ENCODE measurements around the gene AKAP5. TPM values are rescaled to one million over a fixed set of nuclear protein-coding genes. Genes with fewer than 3 reads are reported as not detected.
A peak's percentile ranks its signal among the peaks of the same experiment; 100 is the strongest.

AKAP5 gene
- total and polyA plus RNA-seq, 4 donors: 0.15 to 1.8 (median 1.2) TPM

- Histone ChIP-seq H3K9me3 (ENCODE audit: control insufficient read depth in 4 of 4, insufficient read depth in 3 of 4, low read length in 3 of 4) (no peaks in the 10 kb centered on the region), H3K4me3 (no peak overlapping the region), H3K4me1 (ENCODE audit: control insufficient read depth in 5 of 5, insufficient read depth in 5 of 5, low read length in 5 of 5) (peaks cover 0 to 4% (median 0%) of the 10 kb centered on the region in 5 donors), H3K9ac (ENCODE audit: insufficient read depth in 1 of 2, low read length in 2 of 2) (no peak overlapping the region), H3K27ac (ENCODE audit: low read depth in 1 of 2, low read length in 1 of 2) (no peak overlapping the region), H3K36me3 (ENCODE audit: control insufficient read depth in 4 of 4, insufficient read depth in 4 of 4, low read length in 4 of 4) (peaks cover 12 to 26% (median 21%) of the 10 kb centered on the region in 4 donors), H3K27me3 (ENCODE audit: control insufficient read depth in 3 of 3, insufficient read depth in 3 of 3, low read length in 2 of 3) (no peaks in the 10 kb centered on the region)
- TF ChIP-seq CTCF (IDR thresholded peaks at IDR 0.05; ENCODE audit: control extremely low read depth, extremely low read depth): no peak
- 58 to 82% methylated on average over 3 of the region's 3 CpGs for WGBS, 2 donors
- ATAC-seq (ENCODE audit: insufficient read depth, low FRiP score): peak; percentile 35
- peak in 2 of 3 donors; percentile 20 to 40 for DNase-seq
Observed at GRCh38 chr14:64438181-64438841, 27.0 kb upstream of the AKAP5 start.

- peaks cover 18 to 24% (median 20%) of the 10 kb centered on the region in 4 donors for H3K36me3 ChIP-seq (ENCODE audit: control insufficient read depth in 4 of 4, insufficient read depth in 4 of 4, low read length in 4 of 4)
- H3K27me3 ChIP-seq (ENCODE audit: control insufficient read depth in 3 of 3, insufficient read depth in 3 of 3, low read length in 2 of 3): no peaks in the 10 kb centered on the region
- H3K4me3 ChIP-seq: no peak overlapping the region
- H3K9me3 ChIP-seq (ENCODE audit: control insufficient read depth in 4 of 4, insufficient read depth in 3 of 4, low read length in 3 of 4): no peaks in the 10 kb centered on the region
- WGBS, 2 donors: 96% methylated on average over 6 of the region's 6 CpGs
- H3K9ac ChIP-seq (ENCODE audit: insufficient read depth in 1 of 2, low read length in 2 of 2): no peak overlapping the region
- no peak for DNase-seq
- H3K27ac ChIP-seq (ENCODE audit: low read depth in 1 of 2, low read length in 1 of 2): peak overlapping the region in 1 of 2 donors; percentile 53
- no peak for TF ChIP-seq CTCF (IDR thresholded peaks at IDR 0.05; ENCODE audit: control extremely low read depth, extremely low read depth)
- no peak for ATAC-seq (ENCODE audit: insufficient read depth, low FRiP score)
- peaks cover 0 to 4% (median 0%) of the 10 kb centered on the region in 5 donors for H3K4me1 ChIP-seq (ENCODE audit: control insufficient read depth in 5 of 5, insufficient read depth in 5 of 5, low read length in 5 of 5)
Observed at GRCh38 chr14:64439141-64439540, 26.2 kb upstream of the AKAP5 start.

DNA sequence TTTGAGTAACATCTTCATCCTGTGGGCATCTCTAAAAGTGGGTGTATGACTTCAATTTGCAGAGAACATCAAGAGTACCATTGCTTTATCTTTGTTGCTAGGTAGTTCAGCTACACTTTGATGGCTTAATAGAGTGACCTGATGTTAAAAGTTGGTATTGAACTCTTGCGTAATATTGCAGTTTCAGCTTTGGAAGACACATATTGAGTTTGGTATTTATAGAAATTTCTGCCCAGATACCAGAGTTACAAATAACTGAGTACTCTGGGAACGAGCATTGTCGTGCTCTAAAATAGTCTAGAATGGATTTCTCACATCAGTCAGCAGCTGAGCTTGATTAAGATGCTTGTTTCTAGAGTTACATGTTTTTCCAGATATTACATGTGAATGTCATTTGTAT is 24.8 kb upstream of the AKAP5 start:
- no peak for ATAC-seq (ENCODE audit: insufficient read depth, low FRiP score)
- peaks cover 0 to 4% (median 0%) of the 10 kb centered on the region in 5 donors for H3K4me1 ChIP-seq (ENCODE audit: control insufficient read depth in 5 of 5, insufficient read depth in 5 of 5, low read length in 5 of 5)
- 92% methylated on average over 3 of the region's 3 CpGs for WGBS, 2 donors

More for the DNA sequence above, 24.8 kb upstream of the AKAP5 start:
- no peak for TF ChIP-seq CTCF (IDR thresholded peaks at IDR 0.05; ENCODE audit: control extremely low read depth, extremely low read depth)
- H3K27ac ChIP-seq (ENCODE audit: low read depth in 1 of 2, low read length in 1 of 2): no peak overlapping the region
- H3K9me3 ChIP-seq (ENCODE audit: control insufficient read depth in 4 of 4, insufficient read depth in 3 of 4, low read length in 3 of 4): no peaks in the 10 kb centered on the region
- no peak overlapping the region for H3K4me3 ChIP-seq
- H3K36me3 ChIP-seq (ENCODE audit: control insufficient read depth in 4 of 4, insufficient read depth in 4 of 4, low read length in 4 of 4): peaks cover 15 to 29% (median 23%) of the 10 kb centered on the region in 4 donors
- H3K9ac ChIP-seq (ENCODE audit: insufficient read depth in 1 of 2, low read length in 2 of 2): no peak overlapping the region
- H3K27me3 ChIP-seq (ENCODE audit: control insufficient read depth in 3 of 3, insufficient read depth in 3 of 3, low read length in 2 of 3): no peaks in the 10 kb centered on the region
- DNase-seq: no peak
